Measurements from ENCODE around the gene TMTC2.
"Not testable (repeated sequence)": the region's sequence is repeated elsewhere in the genome, so short reads cannot be mapped to it uniquely, and the experiment has no call there.

Gene TMTC2

GRCh38 chr12:83077041-83077440 is 390.3 kb downstream of the TMTC2 start:
- no peak for DNase-seq (ENCODE audit: low spot score)

DNA sequence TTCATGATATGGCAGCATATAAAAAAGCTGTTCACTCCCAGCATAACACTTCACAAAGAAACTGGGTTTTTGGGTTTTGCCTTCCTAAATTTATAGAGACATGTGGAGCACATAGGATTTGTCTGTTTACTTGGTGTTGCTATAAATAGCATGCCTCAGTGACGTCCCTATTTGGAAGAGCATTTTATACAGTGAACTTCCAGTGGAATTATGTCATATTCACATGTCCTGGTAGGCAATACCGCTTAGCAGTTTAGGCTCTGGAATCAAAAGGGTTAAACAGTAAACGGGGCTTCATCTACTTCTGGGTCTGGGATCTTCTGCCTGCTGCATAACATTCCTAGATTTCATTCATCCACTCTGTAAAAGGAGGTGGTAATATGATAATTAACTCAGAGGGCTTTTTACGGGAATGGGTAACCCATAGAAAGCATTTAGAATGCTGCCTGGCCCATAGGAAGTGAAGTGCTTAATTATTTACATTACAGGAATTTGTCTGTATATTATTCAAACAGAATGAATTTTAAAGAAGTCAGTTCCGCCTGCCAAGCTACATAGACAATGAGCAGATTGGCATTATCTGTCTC is 396.1 kb downstream of the TMTC2 start:
- DNase-seq (ENCODE audit: low spot score), result no peak

- no peak for DNase-seq (ENCODE audit: low spot score)
Measured at GRCh38 chr12:83083616-83084015, 396.9 kb downstream of the TMTC2 start.

DNA sequence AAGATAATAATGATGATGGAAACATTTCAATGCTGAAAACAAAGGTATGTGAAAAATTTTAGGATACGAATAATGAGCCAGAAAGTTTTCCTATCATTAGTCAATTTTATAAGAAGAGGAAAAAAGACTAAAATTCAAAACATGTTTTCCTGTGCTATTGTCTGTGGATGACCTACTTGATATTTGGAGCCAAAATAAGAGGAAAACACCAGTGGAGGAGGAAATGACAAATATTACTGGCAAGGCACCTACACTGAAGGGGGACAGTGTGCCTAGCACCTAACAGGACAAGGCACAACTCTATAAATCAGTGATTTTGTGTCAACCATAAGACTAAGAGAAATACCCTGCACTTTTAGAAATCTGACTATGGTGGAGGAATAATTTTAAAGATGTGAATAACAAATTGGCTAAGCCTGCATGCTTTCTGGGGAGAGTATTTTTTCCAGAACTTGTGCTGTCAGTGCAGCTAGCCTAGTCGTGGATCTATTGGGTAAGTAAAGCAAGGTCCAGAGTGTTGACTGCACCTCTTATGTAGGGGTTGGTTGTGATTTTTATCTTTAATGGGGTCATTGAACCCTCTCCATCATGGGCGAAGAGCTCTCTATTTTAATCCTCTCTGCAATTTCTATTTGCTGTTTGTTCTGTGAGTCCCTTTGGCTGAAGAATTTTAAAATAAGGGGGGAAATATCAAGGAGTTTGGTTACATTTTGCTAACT is 398.0 kb downstream of the TMTC2 start:
- DNase-seq (ENCODE audit: low spot score), result peak; percentile 4

- DNase-seq (ENCODE audit: low spot score), result no peak
Measured at GRCh38 chr12:83086023-83086422, 399.3 kb downstream of the TMTC2 start.

DNA sequence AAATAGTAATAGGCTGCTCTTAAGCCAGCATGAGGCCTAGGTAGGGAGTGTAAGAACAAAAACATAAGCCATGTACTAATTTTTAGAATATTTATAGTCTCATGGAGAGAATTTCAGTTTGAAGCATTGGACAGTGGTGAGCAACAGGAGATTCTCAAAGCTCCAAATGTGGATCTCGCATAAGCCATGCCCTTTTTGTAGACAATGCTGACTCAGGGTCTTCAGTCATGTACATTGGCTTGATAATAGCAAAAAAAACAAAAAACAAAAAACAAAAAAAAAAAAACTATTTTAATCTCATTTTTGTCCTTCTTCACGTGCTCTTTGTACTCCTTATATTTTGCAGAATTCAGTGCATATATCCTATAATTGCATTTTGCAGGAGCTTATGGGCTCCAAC is 402.9 kb downstream of the TMTC2 start:
- no peak for DNase-seq (ENCODE audit: low spot score)

GRCh38 chr12:83092129-83092528 is 405.4 kb downstream of the TMTC2 start:
- no peak for DNase-seq (ENCODE audit: low spot score)

DNA sequence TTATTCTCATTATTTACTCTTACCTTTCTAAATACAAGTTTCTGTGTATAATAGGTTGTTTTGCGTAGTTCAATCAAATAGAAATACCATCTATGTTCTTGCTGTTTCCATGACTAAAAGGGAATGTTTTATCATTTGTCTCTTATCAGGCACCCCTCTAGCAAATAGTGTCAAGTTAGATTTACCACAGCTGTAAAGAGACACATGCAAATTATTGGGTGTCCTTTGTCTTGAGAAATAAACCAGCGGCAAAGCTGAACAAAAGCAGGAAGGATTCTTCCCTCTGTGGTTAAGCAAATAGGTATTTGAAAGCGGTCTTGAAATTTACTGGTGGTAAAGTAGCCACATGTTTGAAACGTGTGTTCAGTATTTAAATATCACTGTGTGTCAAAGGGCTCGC is 405.9 kb downstream of the TMTC2 start:
- no peak for DNase-seq (ENCODE audit: low spot score)

DNA sequence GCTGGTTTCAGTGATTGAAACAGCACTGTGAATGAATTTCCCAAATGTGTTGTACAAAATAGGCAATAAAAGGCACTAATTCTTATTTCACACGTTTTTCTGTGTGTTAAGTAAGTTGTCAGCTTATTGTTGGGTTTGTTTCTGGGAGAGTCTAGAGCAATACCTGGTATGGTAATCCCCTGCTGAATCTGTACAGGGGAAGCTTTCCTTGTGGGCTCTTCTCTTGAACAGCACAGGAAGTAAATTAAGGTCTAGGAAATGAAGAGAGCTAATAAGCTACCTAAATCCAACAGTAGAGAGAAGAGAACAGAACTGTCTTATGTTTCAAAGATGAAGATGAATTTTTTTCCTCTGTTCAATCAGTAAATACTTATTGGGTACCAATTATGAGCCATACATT is 406.7 kb downstream of the TMTC2 start:
- DNase-seq (ENCODE audit: low spot score), result no peak

DNA sequence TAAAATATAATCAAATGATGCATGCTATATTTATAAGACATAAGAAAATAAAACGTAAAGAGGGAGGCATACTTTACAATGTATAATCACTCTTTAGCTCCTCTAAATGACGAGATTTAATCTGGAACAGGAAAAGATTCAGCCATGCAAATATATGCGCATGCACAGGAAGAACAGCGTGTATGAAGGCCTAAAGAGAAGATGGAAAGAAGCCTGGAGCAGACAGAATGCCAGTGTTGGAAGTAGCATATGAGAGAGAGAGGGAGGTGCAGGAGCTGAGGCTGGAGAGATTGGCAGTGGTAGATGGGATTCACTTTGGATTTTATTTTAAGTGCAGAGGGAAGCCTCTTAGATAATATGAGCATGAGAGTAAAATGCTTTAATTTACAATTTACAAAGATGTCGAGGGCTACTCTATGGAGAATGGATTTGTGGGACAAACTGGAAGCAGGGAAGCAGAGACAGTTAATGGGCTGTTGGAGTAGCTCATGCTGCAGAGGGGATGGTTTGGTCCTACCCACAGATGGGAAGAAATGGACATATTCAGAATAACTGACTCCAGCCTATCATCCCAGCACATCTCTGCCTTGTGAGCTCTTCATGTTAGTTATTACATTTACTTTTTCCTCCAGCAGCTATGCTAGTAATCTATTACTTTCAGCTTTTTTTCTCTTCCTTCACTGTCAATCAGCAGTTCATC is 411.1 kb downstream of the TMTC2 start:
- no peak for DNase-seq (ENCODE audit: low spot score)

- DNase-seq (ENCODE audit: low spot score), result no peak
Measured at GRCh38 chr12:83099436-83099835, 412.7 kb downstream of the TMTC2 start.

DNA sequence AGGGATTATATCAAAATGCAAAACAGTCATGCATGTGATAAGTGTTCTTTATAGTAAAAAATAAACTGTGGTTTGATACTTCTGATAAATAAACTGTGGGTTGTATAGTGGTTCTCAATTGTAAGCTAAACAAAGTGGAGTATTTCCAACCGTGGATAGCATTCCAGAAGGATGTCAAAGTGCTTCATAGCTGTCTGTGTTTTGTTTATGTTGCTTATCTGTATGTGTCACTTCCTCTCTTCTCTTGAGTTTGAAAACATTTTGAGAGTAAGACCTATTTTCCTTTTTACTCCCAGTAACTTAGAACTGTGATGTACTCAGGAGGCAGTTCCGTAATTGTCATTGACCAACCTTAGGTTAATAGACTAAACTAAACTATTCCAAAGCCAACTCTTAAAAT is 415.8 kb downstream of the TMTC2 start:
- DNase-seq (ENCODE audit: low spot score), result peak; percentile 62

DNA sequence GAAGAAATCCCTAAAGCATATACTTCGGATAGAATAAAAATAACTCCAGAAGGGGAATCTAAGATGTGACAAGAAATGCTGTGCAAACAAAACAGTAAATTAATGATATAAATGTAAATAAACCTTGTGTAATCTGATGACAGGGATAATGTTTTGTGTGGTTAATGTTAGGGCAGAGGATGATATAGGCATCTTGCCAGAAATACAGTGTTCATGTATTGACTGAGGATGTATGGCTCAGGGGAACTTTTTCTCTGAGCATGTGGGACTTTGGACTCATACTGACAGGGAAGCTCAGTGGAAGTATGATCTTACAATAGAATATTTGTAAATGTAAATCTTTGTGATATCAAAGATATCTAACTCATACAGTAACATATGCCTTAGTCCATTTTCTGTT is 420.2 kb downstream of the TMTC2 start:
- no peak for DNase-seq (ENCODE audit: low spot score)

- DNase-seq (ENCODE audit: low spot score), result no peak
Measured at GRCh38 chr12:83110424-83110823, 423.7 kb downstream of the TMTC2 start.

DNA sequence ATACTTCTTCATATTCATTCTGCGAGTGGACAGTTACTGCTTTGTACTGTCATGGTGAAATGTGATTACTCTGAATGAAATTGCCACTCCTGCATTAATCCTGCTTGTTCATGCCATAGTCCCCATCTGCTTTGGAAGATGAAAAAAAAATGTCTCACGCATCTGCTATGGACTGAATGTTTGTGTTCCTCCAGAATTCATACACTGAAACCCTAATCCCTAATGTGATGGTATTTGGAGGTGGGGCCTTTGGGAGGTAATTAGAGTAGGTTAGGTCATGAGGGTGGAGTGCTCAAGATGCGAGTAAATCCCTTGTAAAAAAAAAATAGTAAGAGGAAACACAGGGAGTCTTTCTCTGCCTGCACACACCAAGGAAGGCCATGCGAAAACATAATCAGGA is 427.2 kb downstream of the TMTC2 start:
- no peak for DNase-seq (ENCODE audit: low spot score)

GRCh38 chr12:83114966-83115365 is 428.3 kb downstream of the TMTC2 start:
- no peak for DNase-seq (ENCODE audit: low spot score)

GRCh38 chr12:83117926-83118325 is 431.2 kb downstream of the TMTC2 start:
- not testable (repeated sequence) for DNase-seq (ENCODE audit: low spot score)

- DNase-seq (ENCODE audit: low spot score), result no peak
Measured at GRCh38 chr12:83121897-83122622, 435.4 kb downstream of the TMTC2 start.

GRCh38 chr12:83122623-83122934 is 435.9 kb downstream of the TMTC2 start:
- no peak for DNase-seq (ENCODE audit: low spot score)

DNA sequence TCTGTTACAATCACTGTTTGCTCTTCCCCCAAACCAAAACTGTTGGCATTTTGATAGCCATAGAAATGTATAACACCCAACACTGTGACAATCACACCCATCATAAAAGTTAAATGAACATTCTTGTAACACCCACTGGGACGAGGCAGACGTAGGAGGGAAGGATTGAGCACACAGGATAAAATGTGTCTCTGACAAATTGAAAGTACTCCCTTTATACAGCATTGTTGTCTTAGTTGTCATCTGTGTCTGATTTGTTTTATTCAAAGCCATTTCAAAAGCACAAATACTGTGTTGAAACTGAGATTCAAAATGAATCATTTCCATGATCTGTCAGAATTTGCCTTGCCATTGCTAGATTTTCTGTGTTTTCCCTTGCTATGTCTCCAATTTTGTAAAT is 436.3 kb downstream of the TMTC2 start:
- DNase-seq (ENCODE audit: low spot score), result no peak

GRCh38 chr12:83128540-83128939 is 441.8 kb downstream of the TMTC2 start:
- DNase-seq (ENCODE audit: low spot score), result no peak

- DNase-seq (ENCODE audit: low spot score), result no peak
Measured at GRCh38 chr12:83130178-83130577, 443.5 kb downstream of the TMTC2 start.

DNA sequence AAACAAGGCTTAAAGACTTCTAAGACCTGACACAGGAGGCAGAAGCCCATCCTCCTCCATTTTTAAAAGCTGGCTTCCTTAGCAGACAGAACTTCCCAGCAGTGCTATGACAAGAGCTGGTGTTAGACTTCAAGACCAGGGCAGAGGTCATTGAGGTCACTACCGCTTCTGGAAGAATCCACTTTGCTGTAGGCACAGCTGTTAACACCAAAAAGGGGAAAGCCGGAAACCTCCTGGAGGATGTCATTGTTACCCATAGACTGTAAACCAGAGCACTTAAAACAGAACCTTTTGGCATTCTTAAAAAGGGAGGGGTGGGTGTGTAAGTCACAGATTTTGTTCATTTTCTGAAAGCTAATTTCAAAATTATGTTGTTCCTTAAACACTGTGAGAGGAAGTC is 445.7 kb downstream of the TMTC2 start:
- no peak for DNase-seq (ENCODE audit: low spot score)
